ENCODE measurements around the gene SPSB1. TPM values are rescaled to one million over a fixed set of nuclear protein-coding genes. Genes with fewer than 3 reads are reported as not detected.

The SPSB1 gene
- total and polyA plus RNA-seq, 2 experiments from 2014 or later, result 2.4 to 6.8 TPM

DNA sequence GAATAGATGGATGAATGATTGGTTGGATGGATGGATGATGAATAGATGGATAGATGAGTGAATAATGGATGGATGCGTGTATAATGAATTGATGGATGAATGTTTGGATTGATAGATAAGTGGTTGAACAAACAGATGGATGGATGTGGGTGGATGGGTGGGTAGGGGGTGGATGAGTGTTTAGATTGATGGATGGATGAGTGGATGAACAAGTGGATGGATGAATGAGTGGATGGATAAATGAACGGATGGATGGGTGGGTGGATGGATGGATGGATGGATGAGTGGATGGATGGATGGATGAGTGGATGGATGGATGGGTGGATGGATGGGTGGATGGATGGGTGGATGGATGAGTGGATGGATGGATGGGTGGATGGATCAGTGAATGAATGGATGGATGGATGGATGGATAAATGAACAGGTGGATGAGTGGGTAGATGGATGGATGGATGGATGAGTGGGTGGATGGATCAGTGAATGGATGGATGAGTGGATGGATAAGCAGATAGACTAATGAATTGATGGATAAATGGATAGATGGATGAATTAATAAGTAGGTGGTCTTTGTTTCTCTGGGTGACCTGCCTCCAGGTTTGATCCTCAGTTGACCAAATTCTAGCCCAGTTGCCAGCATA, 64.3 kb downstream of the SPSB1 start (continued):
- TF ChIP-seq EZH2 (IDR thresholded peaks at IDR 0.05; ENCODE audit: low read depth, unreplicated experiment) (no peak), ZNF331 (CRISPR knock-in tag; IDR thresholded peaks at IDR 0.05; ENCODE audit: low read depth) (no peak), REST (IDR thresholded peaks at IDR 0.05; ENCODE audit: unreplicated experiment) (no peak)

- ATAC-seq (no peak), DNase-seq (ENCODE audit: low spot score) (no peak)
- no peaks in the 10 kb centered on the region for H4K20me1 ChIP-seq (replicated peaks; ENCODE audit: insufficient read depth)
- H3K4me1 Mint-ChIP-seq, result no peaks in the 10 kb centered on the region
- H3K79me2 ChIP-seq (replicated peaks; ENCODE audit: insufficient read depth), result no peaks in the 10 kb centered on the region
- H3K27me3 ChIP-seq (ENCODE audit: insufficient read depth), result no peaks in the 10 kb centered on the region
- no peak overlapping the region for H2AFZ ChIP-seq
- H3K36me3 Mint-ChIP-seq (ENCODE audit: low read depth), result no peaks in the 10 kb centered on the region; the same call in 2 of the 3 replicates
- H3K27me3 Mint-ChIP-seq (ENCODE audit: insufficient read depth, low read depth, poor library complexity), result peaks cover 11% of the 10 kb centered on the region
- H3K4me3 ChIP-seq, result no peak overlapping the region
- no peak overlapping the region for H3K27ac Mint-ChIP-seq
- H3K4me2 ChIP-seq, result no peak overlapping the region
- H3K9me2 ChIP-seq (ENCODE audit: insufficient read depth), result no peaks in the 10 kb centered on the region
- H3K4me1 ChIP-seq (ENCODE audit: insufficient read depth), result no peaks in the 10 kb centered on the region
- no peaks in the 10 kb centered on the region for H3K9me3 Mint-ChIP-seq
- no peak overlapping the region for H3K4me3 Mint-ChIP-seq
- TF ChIP-seq ZNF114 (CRISPR knock-in tag; IDR thresholded peaks at IDR 0.05), result no peak
- no peaks in the 10 kb centered on the region for H3K36me3 ChIP-seq (ENCODE audit: insufficient read depth)
- H3F3A ChIP-seq (replicated peaks; ENCODE audit: low read depth), result no peaks in the 10 kb centered on the region
- no peak overlapping the region for H3K27ac ChIP-seq (ENCODE audit: low read depth)
These were observed 65.3 kb downstream of the SPSB1 start for GRCh38 chr1:9357958-9358357.

- Mint-ChIP-seq H3K4me3 (no peak overlapping the region), H3K9me3 (no peaks in the 10 kb centered on the region), H3K36me3 (ENCODE audit: low read depth) (no peaks in the 10 kb centered on the region; the same call in 2 of the 3 replicates), H3K27ac (peak overlapping the region; percentile 58; the same call in 1 of the 2 replicates), H3K27me3 (ENCODE audit: insufficient read depth, low read depth, poor library complexity) (peaks cover 12% of the 10 kb centered on the region), H3K4me1 (no peaks in the 10 kb centered on the region)
- Histone ChIP-seq H3K4me3 (no peak overlapping the region), H3K4me2 (no peak overlapping the region), H3K27ac (ENCODE audit: low read depth) (no peak overlapping the region), H2AFZ (no peak overlapping the region), H3K27me3 (ENCODE audit: insufficient read depth) (no peaks in the 10 kb centered on the region), H3K9me2 (ENCODE audit: insufficient read depth) (no peaks in the 10 kb centered on the region), H3F3A (replicated peaks; ENCODE audit: low read depth) (no peaks in the 10 kb centered on the region), H3K36me3 (ENCODE audit: insufficient read depth) (no peaks in the 10 kb centered on the region), H3K4me1 (ENCODE audit: insufficient read depth) (no peaks in the 10 kb centered on the region), H3K79me2 (replicated peaks; ENCODE audit: insufficient read depth) (no peaks in the 10 kb centered on the region), H4K20me1 (replicated peaks; ENCODE audit: insufficient read depth) (no peaks in the 10 kb centered on the region; the same call in 1 of the 2 replicates)
- TF ChIP-seq NANOG (IDR thresholded peaks at IDR 0.05; ENCODE audit: borderline replicate concordance) (no peak), EZH2 (IDR thresholded peaks at IDR 0.05; ENCODE audit: low read depth, unreplicated experiment) (no peak), ZNF114 (CRISPR knock-in tag; IDR thresholded peaks at IDR 0.05) (no peak), CREB1 (CRISPR knock-in tag; IDR thresholded peaks at IDR 0.05; ENCODE audit: low read depth) (no peak), JUNB (IDR thresholded peaks at IDR 0.05; ENCODE audit: unreplicated experiment) (no peak), STAT1 (IDR thresholded peaks at IDR 0.05; ENCODE audit: unreplicated experiment) (no peak)
- DNase-seq (ENCODE audit: low spot score) (no peak), ATAC-seq (no peak)
These were observed 67.8 kb downstream of the SPSB1 start for GRCh38 chr1:9360371-9361064.

Measured in GM23338 (cell line).